B cell (primary cell): ENCODE data around the gene GAP43. TPM values are rescaled to one million over a fixed set of nuclear protein-coding genes. Genes with fewer than 3 reads are reported as not detected.

Experiments used
- ATAC-seq: fragments of 200-7000 bp; cut with Tn5 transposase; one replicate; pipeline ENCODE4 v1.10.0; 2021; ENCODE audit warnings: low read depth, mild to moderate bottlenecking, moderate number of reproducible peaks, moderate library complexity
- CTCF ChIA-PET: fragments of 350-600 bp; sonication (Branson Sonifier 250); formaldehyde crosslinking; loops from one replicate; lab custom pipeline; 2021; ENCODE audit warnings: antibody characterized with exemption, inconsistent platforms; lab: Charles Lee
- POLR2A ChIA-PET: fragments of 350-600 bp; sonication (Branson Sonifier 250); formaldehyde crosslinking; loops from one replicate; lab custom pipeline; 2021; ENCODE audit warnings: antibody characterized with exemption; lab: Charles Lee
- DNase-seq: peaks from one replicate; pipeline ENCODE4 v3.0.0; 2013
- H2AFZ ChIP-seq: 2 replicates; pipeline ENCODE4 v1.6.1; 2012; ENCODE audit warnings: mild to moderate bottlenecking, low read depth, low read length; ENCODE audit not compliant: insufficient read depth, poor library complexity, severe bottlenecking
- H3K27ac ChIP-seq, 2 donors: 1 replicate in 1 of 2; 2 replicates in 1 of 2; pipeline ENCODE4 v1.5.1; 2012 to 2013; ENCODE audit warnings: low read length in 2 of 2, mild to moderate bottlenecking in 2 of 2, moderate library complexity in 1 of 2
- H3K27me3 ChIP-seq, 4 experiments: fragments of 200-600 bp in 1 of 4; sonication (generic) in 1 of 4; replicated peaks in 1 of 4; 1 replicate in 2 of 4; 2 replicates in 2 of 4; pipeline versions ENCODE4 v1.6.1 to v1.7.0; 2013 to 2016; ENCODE audit warnings: low read length in 3 of 4, mild to moderate bottlenecking in 2 of 4, mixed read lengths in 1 of 4, moderate library complexity in 1 of 4; ENCODE audit not compliant: insufficient read depth in 4 of 4, control insufficient read depth in 3 of 4; ENCODE audit errors: control extremely low read depth in 1 of 4
- H3K36me3 ChIP-seq, 2 experiments: replicated peaks in 1 of 2; 1 replicate in 1 of 2; 2 replicates in 1 of 2; pipeline versions ENCODE4 v1.6.1 to v1.7.1; 2013; ENCODE audit warnings: low read length in 1 of 2; ENCODE audit not compliant: insufficient read depth in 2 of 2, control insufficient read depth in 1 of 2; ENCODE audit errors: control extremely low read depth in 1 of 2, extremely low read depth in 1 of 2
- H3K4me1 ChIP-seq, 2 donors: fragments of 200-600 bp in 1 of 2; sonication (generic) in 1 of 2; 1 replicate in 1 of 2; 2 replicates in 1 of 2; pipeline versions ENCODE4 v1.5.1 to v1.6.1; 2013 to 2017; ENCODE audit warnings: low read length in 2 of 2; ENCODE audit not compliant: control insufficient read depth in 2 of 2, insufficient read depth in 2 of 2
- H3K4me2 ChIP-seq: replicated peaks from 2 replicates; pipeline ENCODE3; 2012; ENCODE audit warnings: mild to moderate bottlenecking, low read depth, low read length; ENCODE audit not compliant: poor library complexity, severe bottlenecking
- H3K4me3 ChIP-seq, 5 experiments: fragments of 200-600 bp in 1 of 5; sonication (generic) in 1 of 5; 1 replicate in 3 of 5; 2 replicates in 2 of 5; pipeline versions ENCODE4 v1.5.1 to v1.7.0; 2011 to 2016; ENCODE audit warnings: low read length in 4 of 5, mild to moderate bottlenecking in 4 of 5, low read depth in 2 of 5, control low read depth in 1 of 5, moderate library complexity in 1 of 5; ENCODE audit not compliant: insufficient read depth in 1 of 5; ENCODE audit errors: control extremely low read depth in 1 of 5, extremely low read depth in 1 of 5
- H3K79me2 ChIP-seq: fragments of 200-600 bp; sonication (generic); one replicate; pipeline ENCODE4 v1.6.0; 2016; ENCODE audit warnings: low read length; ENCODE audit not compliant: control insufficient read depth, insufficient read depth
- H3K9ac ChIP-seq: fragments of 200-600 bp; sonication (generic); 2 replicates; pipeline ENCODE4 v1.6.1; 2017; ENCODE audit warnings: mild to moderate bottlenecking, low read length, moderate library complexity
- H3K9me3 ChIP-seq, 3 donors: one replicate each; pipeline versions ENCODE4 v1.6.1 to v1.7.1; 2013; ENCODE audit warnings: low read length in 2 of 3; ENCODE audit not compliant: control insufficient read depth in 2 of 3, insufficient read depth in 1 of 3; ENCODE audit errors: control extremely low read depth in 1 of 3
- H4K20me1 ChIP-seq: 2 replicates; pipeline ENCODE4 v1.6.0; 2012; ENCODE audit warnings: mild to moderate bottlenecking, low read length; ENCODE audit not compliant: insufficient read depth, control insufficient read depth, poor library complexity, severe bottlenecking
- H3K27ac Mint-ChIP-seq: one replicate; pipeline ENCODE4 v1.8.0; 2021; ENCODE audit warnings: mixed read lengths
- H3K27me3 Mint-ChIP-seq: one replicate; pipeline ENCODE4 v1.8.0; 2021; ENCODE audit warnings: mixed read lengths
- H3K4me1 Mint-ChIP-seq: one replicate; pipeline ENCODE4 v1.8.0; 2021; ENCODE audit warnings: mixed read lengths
- H3K4me3 Mint-ChIP-seq: one replicate; pipeline ENCODE4 v1.8.0; 2021; ENCODE audit warnings: mixed read lengths
- H3K9me3 Mint-ChIP-seq: one replicate; pipeline ENCODE4 v1.8.0; 2022; ENCODE audit warnings: mixed read lengths; ENCODE audit not compliant: insufficient read depth
- CTCF ChIP-seq: fragments of 200-600 bp; IDR thresholded peaks from one replicate; pipeline ENCODE4 v1.8.0; 2022; ENCODE audit warnings: antibody characterized with exemption, mild to moderate bottlenecking
- EZH2 ChIP-seq: IDR thresholded peaks from 2 replicates; pipeline ENCODE4 v1.6.1; 2012; ENCODE audit warnings: borderline replicate concordance, low read depth, mild to moderate bottlenecking, moderate library complexity, low read length; ENCODE audit not compliant: insufficient read depth, poor library complexity, severe bottlenecking
- WGBS: methylation state at CpG from one replicate; pipeline ENCODE4 v1.1.5; 2013; ENCODE audit warnings: missing lambda C conversion rate; ENCODE audit not compliant: insufficient coverage; 5-methylcytosine and 5-hydroxymethylcytosine counted together
- intact Hi-C: fragments of 100-400 bp; cut with micrococcal nuclease; formaldehyde crosslinking; loops from one replicate; pipeline ENCODE4 v1.10.0; 2022
- polyA plus RNA-seq: library from polyadenylated mRNA; depleted of rRNA; stranded (reverse); fragments of >200 nt; gene quantifications from 2 replicates; pipeline ENCODE4 v1.2.3, GENCODE V29; 2012
- total RNA-seq, 2 donors: library from RNA; stranded (reverse); fragments of 120-200 nt in 1 of 2; gene quantifications; 1 replicate in 1 of 2; 2 replicates in 1 of 2; pipeline versions ENCODE4 v1.2.3 to v1.2.4, GENCODE V29; 2013 to 2022

Gene GAP43
- total and polyA plus RNA-seq, 2 donors (not counting 1 experiment from before 2014, with no cell fraction given): 0.04 TPM; not detected in 1

DNA sequence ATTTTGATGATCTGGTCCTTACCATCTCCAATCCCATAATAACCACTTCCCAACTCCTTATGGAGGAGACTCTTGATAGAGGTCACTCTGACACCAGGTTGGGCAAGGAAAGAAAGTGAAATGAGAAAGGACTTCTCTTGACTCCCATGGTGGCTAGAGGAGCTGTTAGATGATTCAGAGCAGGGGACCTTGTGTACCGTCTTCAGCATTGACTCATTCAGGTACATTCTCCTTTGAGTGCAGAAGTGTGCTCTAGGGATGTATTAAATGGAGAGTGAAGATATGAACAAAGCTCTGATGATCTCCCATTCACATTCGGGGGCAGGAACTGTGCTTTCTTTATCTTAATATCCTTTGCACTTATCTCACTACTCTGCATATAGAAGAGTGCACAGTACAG is 46.3 kb upstream of the GAP43 start:
- intact Hi-C loops: no loop called here
- Histone ChIP-seq H3K27ac (no peak overlapping the region), H3K9ac (no peak overlapping the region), H3K79me2 (no peaks in the 10 kb centered on the region), H4K20me1 (no peaks in the 10 kb centered on the region), H2AFZ (no peak overlapping the region), H3K9me3 (no peaks in the 10 kb centered on the region), H3K4me2 (no peak overlapping the region), H3K4me1 (no peaks in the 10 kb centered on the region), H3K36me3 (no peaks in the 10 kb centered on the region), H3K4me3 (no peak overlapping the region), H3K27me3 (no peaks in the 10 kb centered on the region)
- Mint-ChIP-seq H3K4me3 (no peak overlapping the region), H3K9me3 (peaks cover 2% of the 10 kb centered on the region), H3K27me3 (peaks cover 32% of the 10 kb centered on the region), H3K4me1 (no peaks in the 10 kb centered on the region), H3K27ac (no peak overlapping the region)
- ATAC-seq (no peak), DNase-seq (no peak)
- no peak for TF ChIP-seq CTCF
- TF ChIP-seq EZH2: no peak
- no CpG with 5 or more reads among the region's 2 CpGs for WGBS
- POLR2A ChIA-PET: no interaction called here
- CTCF ChIA-PET: no interaction called here

DNA sequence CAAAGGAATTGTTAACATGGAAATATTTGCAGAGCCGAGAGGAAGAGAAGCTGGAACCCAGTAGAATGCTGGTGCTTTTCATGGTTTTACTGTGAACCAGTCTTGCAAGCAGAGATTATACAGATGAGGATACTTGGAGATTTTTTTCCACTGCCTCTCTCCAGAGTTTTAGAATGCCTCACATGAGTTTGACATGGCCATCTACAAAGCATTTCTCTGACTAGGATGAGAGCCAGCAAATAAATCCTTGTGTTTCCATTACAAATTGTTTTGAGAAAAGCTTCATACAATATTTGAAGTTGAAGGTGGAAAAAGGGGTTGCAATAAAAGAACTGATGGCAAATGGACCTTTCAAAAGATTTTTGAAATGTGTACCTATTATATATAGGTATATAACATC is 45.0 kb upstream of the GAP43 start:
- Histone ChIP-seq H3K79me2 (no peaks in the 10 kb centered on the region), H4K20me1 (no peaks in the 10 kb centered on the region), H3K4me1 (no peaks in the 10 kb centered on the region), H3K4me3 (no peak overlapping the region), H3K27me3 (no peaks in the 10 kb centered on the region), H3K9ac (no peak overlapping the region), H3K27ac (no peak overlapping the region), H3K36me3 (no peaks in the 10 kb centered on the region), H3K4me2 (no peak overlapping the region), H3K9me3 (no peaks in the 10 kb centered on the region), H2AFZ (no peak overlapping the region)
- ChIA-PET CTCF (interaction anchor here (0.8 kb wide), 1 partner anchor 45 kb away, joined by 3 read pairs; the partner anchor contains the start of gene GAP43), POLR2A (no interaction called here)
- no peaks in the 10 kb centered on the region for H3K9me3 Mint-ChIP-seq
- no CpG with 5 or more reads among the region's 1 CpG for WGBS
- H3K27ac Mint-ChIP-seq: no peak overlapping the region
- DNase-seq: no peak
- no peak for ATAC-seq
- no peak for TF ChIP-seq CTCF
- no peak for TF ChIP-seq EZH2
- no peak overlapping the region for H3K4me3 Mint-ChIP-seq
- peaks cover 32% of the 10 kb centered on the region for H3K27me3 Mint-ChIP-seq
- intact Hi-C loops: no loop called here
- no peaks in the 10 kb centered on the region for H3K4me1 Mint-ChIP-seq
